Neuron (in vitro differentiated cells): ENCODE results near the gene RYR2.
"Not testable (repeated sequence)": the region's sequence is repeated elsewhere in the genome, so short reads cannot be mapped to it uniquely, and the experiment has no call there.

Experiments
- H2AFZ ChIP-seq: one replicate; pipeline ENCODE4 v1.6.1; 2013; ENCODE audit warnings: low read depth, mild to moderate bottlenecking, inconsistent platforms, low read length, moderate library complexity
- H3K27me3 ChIP-seq: one replicate; pipeline ENCODE4 v1.6.1; 2013; ENCODE audit warnings: low read length; ENCODE audit not compliant: insufficient read depth
- H3K36me3 ChIP-seq: one replicate; pipeline ENCODE4 v1.6.1; 2013; ENCODE audit warnings: low read length; ENCODE audit not compliant: insufficient read depth
- H3K4me1 ChIP-seq: one replicate; pipeline ENCODE4 v1.6.1; 2013; ENCODE audit warnings: low read length; ENCODE audit not compliant: insufficient read depth
- H3K4me3 ChIP-seq: 2 replicates; pipeline ENCODE4 v1.5.1; 2013; ENCODE audit warnings: mild to moderate bottlenecking, low read length, moderate library complexity
- H3K9me3 ChIP-seq: one replicate; pipeline ENCODE4 v1.6.1; 2013; ENCODE audit warnings: low read length

The RYR2 gene

GRCh38 chr1:237108297-237109040 lies 66.5 kb downstream of the RYR2 start:
- H3K27me3 ChIP-seq, result no peaks in the 10 kb centered on the region
- H3K4me3 ChIP-seq, result no peak overlapping the region
- H3K9me3 ChIP-seq, result no peaks in the 10 kb centered on the region
- H2AFZ ChIP-seq, result no peak overlapping the region
- no peaks in the 10 kb centered on the region for H3K4me1 ChIP-seq
- H3K36me3 ChIP-seq, result no peaks in the 10 kb centered on the region

GRCh38 chr1:237111807-237112206 lies 69.8 kb downstream of the RYR2 start:
- H2AFZ ChIP-seq, result no peak overlapping the region
- no peaks in the 10 kb centered on the region for H3K9me3 ChIP-seq
- no peaks in the 10 kb centered on the region for H3K36me3 ChIP-seq
- no peak overlapping the region for H3K4me3 ChIP-seq
- H3K4me1 ChIP-seq, result no peaks in the 10 kb centered on the region
- no peaks in the 10 kb centered on the region for H3K27me3 ChIP-seq

GRCh38 chr1:237112663-237113062 lies 70.7 kb downstream of the RYR2 start:
- Histone ChIP-seq H3K4me1 (no peaks in the 10 kb centered on the region), H3K36me3 (no peaks in the 10 kb centered on the region), H3K4me3 (no peak overlapping the region), H3K27me3 (no peaks in the 10 kb centered on the region), H2AFZ (no peak overlapping the region), H3K9me3 (no peaks in the 10 kb centered on the region)

GRCh38 chr1:237115035-237115434 lies 73.1 kb downstream of the RYR2 start:
- Histone ChIP-seq H3K4me1 (no peaks in the 10 kb centered on the region), H3K9me3 (no peaks in the 10 kb centered on the region), H3K27me3 (no peaks in the 10 kb centered on the region), H3K4me3 (no peak overlapping the region), H3K36me3 (no peaks in the 10 kb centered on the region), H2AFZ (no peak overlapping the region)

GRCh38 chr1:237119091-237119490 lies 77.1 kb downstream of the RYR2 start:
- Histone ChIP-seq H3K4me3 (no peak overlapping the region), H2AFZ (no peak overlapping the region), H3K36me3 (no peaks in the 10 kb centered on the region), H3K9me3 (no peaks in the 10 kb centered on the region), H3K27me3 (no peaks in the 10 kb centered on the region), H3K4me1 (no peaks in the 10 kb centered on the region)

- Histone ChIP-seq H2AFZ (no peak overlapping the region), H3K4me1 (no peaks in the 10 kb centered on the region), H3K27me3 (no peaks in the 10 kb centered on the region), H3K4me3 (no peak overlapping the region), H3K9me3 (no peaks in the 10 kb centered on the region), H3K36me3 (no peaks in the 10 kb centered on the region)
Observed at GRCh38 chr1:237120683-237121082, 78.7 kb downstream of the RYR2 start.

GRCh38 chr1:237124856-237125462 lies 83.0 kb downstream of the RYR2 start:
- Histone ChIP-seq H3K36me3 (no peaks in the 10 kb centered on the region), H3K4me3 (no peak overlapping the region), H3K9me3 (peaks cover 2% of the 10 kb centered on the region), H2AFZ (no peak overlapping the region), H3K4me1 (no peaks in the 10 kb centered on the region), H3K27me3 (no peaks in the 10 kb centered on the region)

GRCh38 chr1:237126180-237126579 lies 84.2 kb downstream of the RYR2 start:
- no peak overlapping the region for H2AFZ ChIP-seq
- H3K27me3 ChIP-seq, result no peaks in the 10 kb centered on the region
- H3K9me3 ChIP-seq, result peaks cover 2% of the 10 kb centered on the region
- H3K36me3 ChIP-seq, result no peaks in the 10 kb centered on the region
- no peak overlapping the region for H3K4me3 ChIP-seq
- no peaks in the 10 kb centered on the region for H3K4me1 ChIP-seq

- not testable (repeated sequence) for H3K27me3 ChIP-seq, H3K4me3 ChIP-seq, H3K9me3 ChIP-seq, H3K4me1 ChIP-seq, H2AFZ ChIP-seq, H3K36me3 ChIP-seq
Observed at GRCh38 chr1:237127301-237127700, 85.3 kb downstream of the RYR2 start.

GRCh38 chr1:237133921-237134320 lies 91.9 kb downstream of the RYR2 start:
- Histone ChIP-seq H3K36me3 (no peaks in the 10 kb centered on the region), H3K27me3 (peaks cover 3% of the 10 kb centered on the region)

GRCh38 chr1:237134929-237135328 lies 92.9 kb downstream of the RYR2 start:
- H3K4me3 ChIP-seq, result no peak overlapping the region

More at GRCh38 chr1:237133921-237134320, 91.9 kb downstream of the RYR2 start:
- Histone ChIP-seq H3K9me3 (no peaks in the 10 kb centered on the region), H2AFZ (no peak overlapping the region), H3K4me3 (no peak overlapping the region), H3K4me1 (no peaks in the 10 kb centered on the region)

GRCh38 chr1:237138551-237138950 lies 96.6 kb downstream of the RYR2 start:
- H3K4me1 ChIP-seq, result no peaks in the 10 kb centered on the region
- H2AFZ ChIP-seq, result no peak overlapping the region
- H3K27me3 ChIP-seq, result peaks cover 3% of the 10 kb centered on the region
- H3K4me3 ChIP-seq, result no peak overlapping the region
- no peaks in the 10 kb centered on the region for H3K36me3 ChIP-seq
- no peaks in the 10 kb centered on the region for H3K9me3 ChIP-seq

More at GRCh38 chr1:237134929-237135328, 92.9 kb downstream of the RYR2 start:
- H3K4me1 ChIP-seq, result no peaks in the 10 kb centered on the region
- no peak overlapping the region for H2AFZ ChIP-seq
- no peaks in the 10 kb centered on the region for H3K9me3 ChIP-seq
- no peaks in the 10 kb centered on the region for H3K36me3 ChIP-seq
- H3K27me3 ChIP-seq, result peaks cover 3% of the 10 kb centered on the region

- no peak overlapping the region for H3K4me3 ChIP-seq
- peaks cover 3% of the 10 kb centered on the region for H3K27me3 ChIP-seq
Observed at GRCh38 chr1:237139732-237140131, 97.7 kb downstream of the RYR2 start.

More at GRCh38 chr1:237139732-237140131, 97.7 kb downstream of the RYR2 start:
- Histone ChIP-seq H3K4me1 (no peaks in the 10 kb centered on the region), H3K9me3 (no peaks in the 10 kb centered on the region), H3K36me3 (no peaks in the 10 kb centered on the region), H2AFZ (no peak overlapping the region)
